ENCODE results near the gene PAM16.
A peak's percentile ranks its signal among the peaks of the same experiment; 100 is the strongest.

The PAM16 gene

GRCh38 chr16:4376893-4377572 is 25.9 kb upstream of the PAM16 start:
- H3K9me3 ChIP-seq (ENCODE audit: insufficient read depth, low read length), result no peaks in the 10 kb centered on the region
- TF ChIP-seq ZNF274 (IDR thresholded peaks at IDR 0.05; ENCODE audit: low read depth, low read length) (no peak), SUZ12 (IDR thresholded peaks at IDR 0.05; ENCODE audit: extremely low read depth, insufficient read depth, insufficient read length) (no peak), YY1 (IDR thresholded peaks at IDR 0.05; ENCODE audit: insufficient read depth, insufficient read length) (no peak)
- H3K36me3 ChIP-seq (ENCODE audit: insufficient read depth, insufficient read length, low read length), result peaks cover 41% of the 10 kb centered on the region
- peak overlapping the region; percentile 72 for H3K9ac ChIP-seq (ENCODE audit: insufficient read length, low read depth)
- no peaks in the 10 kb centered on the region for H3K27me3 ChIP-seq (ENCODE audit: insufficient read depth, insufficient read length)
- no peak overlapping the region for H3K4me3 ChIP-seq (ENCODE audit: insufficient read length, low read depth)
- no peak for DNase-seq (ENCODE audit: low read depth, low spot score)
- H3K4me1 ChIP-seq (ENCODE audit: insufficient read depth, insufficient read length), result peaks cover 63% of the 10 kb centered on the region

- no peak for DNase-seq (ENCODE audit: low read depth, low spot score)
- Histone ChIP-seq H3K9ac (ENCODE audit: insufficient read length, low read depth) (peak overlapping the region; percentile 72), H3K4me1 (ENCODE audit: insufficient read depth, insufficient read length) (peaks cover 60% of the 10 kb centered on the region), H3K36me3 (ENCODE audit: insufficient read depth, insufficient read length, low read length) (peaks cover 34% of the 10 kb centered on the region), H3K9me3 (ENCODE audit: insufficient read depth, low read length) (no peaks in the 10 kb centered on the region), H3K27me3 (ENCODE audit: insufficient read depth, insufficient read length) (no peaks in the 10 kb centered on the region), H3K4me3 (ENCODE audit: insufficient read length, low read depth) (no peak overlapping the region)
- TF ChIP-seq ZNF274 (IDR thresholded peaks at IDR 0.05; ENCODE audit: low read depth, low read length), result no peak
- TF ChIP-seq YY1 (IDR thresholded peaks at IDR 0.05; ENCODE audit: insufficient read depth, insufficient read length), result no peak
- TF ChIP-seq SUZ12 (IDR thresholded peaks at IDR 0.05; ENCODE audit: extremely low read depth, insufficient read depth, insufficient read length), result no peak
Measured at GRCh38 chr16:4376126-4376892, 25.2 kb upstream of the PAM16 start.

- H3K36me3 ChIP-seq (ENCODE audit: insufficient read depth, insufficient read length, low read length), result peaks cover 28% of the 10 kb centered on the region
- no peak overlapping the region for H3K4me3 ChIP-seq (ENCODE audit: insufficient read length, low read depth)
- TF ChIP-seq SUZ12 (IDR thresholded peaks at IDR 0.05; ENCODE audit: extremely low read depth, insufficient read depth, insufficient read length), result no peak
- no peak for TF ChIP-seq ZNF274 (IDR thresholded peaks at IDR 0.05; ENCODE audit: low read depth, low read length)
- no peak for TF ChIP-seq YY1 (IDR thresholded peaks at IDR 0.05; ENCODE audit: insufficient read depth, insufficient read length)
- no peaks in the 10 kb centered on the region for H3K27me3 ChIP-seq (ENCODE audit: insufficient read depth, insufficient read length)
- DNase-seq (ENCODE audit: low read depth, low spot score), result no peak
- no peaks in the 10 kb centered on the region for H3K9me3 ChIP-seq (ENCODE audit: insufficient read depth, low read length)
- peaks cover 64% of the 10 kb centered on the region for H3K4me1 ChIP-seq (ENCODE audit: insufficient read depth, insufficient read length)
- H3K9ac ChIP-seq (ENCODE audit: insufficient read length, low read depth), result peak overlapping the region; percentile 61
Measured at GRCh38 chr16:4375717-4376116, 24.6 kb upstream of the PAM16 start.

- DNase-seq (ENCODE audit: low read depth, low spot score), result no peak
- Histone ChIP-seq H3K27me3 (ENCODE audit: insufficient read depth, insufficient read length) (no peaks in the 10 kb centered on the region), H3K4me3 (ENCODE audit: insufficient read length, low read depth) (no peak overlapping the region), H3K9me3 (ENCODE audit: insufficient read depth, low read length) (no peaks in the 10 kb centered on the region), H3K9ac (ENCODE audit: insufficient read length, low read depth) (peak overlapping the region; percentile 65), H3K4me1 (ENCODE audit: insufficient read depth, insufficient read length) (peaks cover 64% of the 10 kb centered on the region), H3K36me3 (ENCODE audit: insufficient read depth, insufficient read length, low read length) (peaks cover 20% of the 10 kb centered on the region)
- TF ChIP-seq ZNF274 (IDR thresholded peaks at IDR 0.05; ENCODE audit: low read depth, low read length), result no peak
- no peak for TF ChIP-seq YY1 (IDR thresholded peaks at IDR 0.05; ENCODE audit: insufficient read depth, insufficient read length)
- TF ChIP-seq SUZ12 (IDR thresholded peaks at IDR 0.05; ENCODE audit: extremely low read depth, insufficient read depth, insufficient read length), result no peak
Measured at GRCh38 chr16:4373909-4374742, 23.0 kb upstream of the PAM16 start.

GRCh38 chr16:4373356-4373908 is 22.3 kb upstream of the PAM16 start:
- Histone ChIP-seq H3K4me3 (ENCODE audit: insufficient read length, low read depth) (peak overlapping the region; percentile 75), H3K9ac (ENCODE audit: insufficient read length, low read depth) (peak overlapping the region; percentile 54), H3K4me1 (ENCODE audit: insufficient read depth, insufficient read length) (peaks cover 57% of the 10 kb centered on the region), H3K9me3 (ENCODE audit: insufficient read depth, low read length) (no peaks in the 10 kb centered on the region), H3K27me3 (ENCODE audit: insufficient read depth, insufficient read length) (no peaks in the 10 kb centered on the region), H3K36me3 (ENCODE audit: insufficient read depth, insufficient read length, low read length) (peaks cover 17% of the 10 kb centered on the region)
- no peak for DNase-seq (ENCODE audit: low read depth, low spot score)
- TF ChIP-seq ZNF274 (IDR thresholded peaks at IDR 0.05; ENCODE audit: low read depth, low read length) (no peak), SUZ12 (IDR thresholded peaks at IDR 0.05; ENCODE audit: extremely low read depth, insufficient read depth, insufficient read length) (no peak), YY1 (IDR thresholded peaks at IDR 0.05; ENCODE audit: insufficient read depth, insufficient read length) (no peak)

GRCh38 chr16:4372578-4373355 is 21.6 kb upstream of the PAM16 start:
- no peak for DNase-seq (ENCODE audit: low read depth, low spot score)
- H3K27me3 ChIP-seq (ENCODE audit: insufficient read depth, insufficient read length), result no peaks in the 10 kb centered on the region
- peaks cover 11% of the 10 kb centered on the region for H3K36me3 ChIP-seq (ENCODE audit: insufficient read depth, insufficient read length, low read length)
- TF ChIP-seq YY1 (IDR thresholded peaks at IDR 0.05; ENCODE audit: insufficient read depth, insufficient read length), result no peak
- no peak for TF ChIP-seq ZNF274 (IDR thresholded peaks at IDR 0.05; ENCODE audit: low read depth, low read length)
- no peak for TF ChIP-seq SUZ12 (IDR thresholded peaks at IDR 0.05; ENCODE audit: extremely low read depth, insufficient read depth, insufficient read length)
- no peaks in the 10 kb centered on the region for H3K9me3 ChIP-seq (ENCODE audit: insufficient read depth, low read length)
- peak overlapping the region; percentile 79 for H3K9ac ChIP-seq (ENCODE audit: insufficient read length, low read depth)
- H3K4me1 ChIP-seq (ENCODE audit: insufficient read depth, insufficient read length), result peaks cover 50% of the 10 kb centered on the region
- H3K4me3 ChIP-seq (ENCODE audit: insufficient read length, low read depth), result peak overlapping the region; percentile 75

Measured in NT2/D1 (cell line).